ENCODE results near the gene C17orf100.

The C17orf100 gene

GRCh38 chr17:6639586-6640535 is 11.7 kb upstream of the C17orf100 start:
- in situ Hi-C loops (cut with MboI; ENCODE audit: low pct_unique_long_range_greater_than_20kb, low sequenced_read_pairs, unreplicated experiment): no loop called here
- peak; percentile 33 for DNase-seq (ENCODE audit: low spot score)

GRCh38 chr17:6640536-6641246 is 10.9 kb upstream of the C17orf100 start, which contains the start of the genes KIAA0753 and TXNDC17:
Gene KIAA0753 (minus strand): TSS chr17:6640711. CDS start chr17:6635103, 5,608 bp downstream.
Gene TXNDC17 (plus strand): TSS chr17:6641060. CDS start chr17:6641083, 23 bp downstream.
- DNase-seq (ENCODE audit: low spot score): peak; percentile 89
- in situ Hi-C loops (cut with MboI; ENCODE audit: low pct_unique_long_range_greater_than_20kb, low sequenced_read_pairs, unreplicated experiment): no loop called here
- TF ChIP-seq CTCF (IDR thresholded peaks at IDR 0.05; ENCODE audit: extremely low read depth, insufficient read depth, missing control alignments): no peak

More at GRCh38 chr17:6639586-6640535, 11.7 kb upstream of the C17orf100 start:
- TF ChIP-seq CTCF (IDR thresholded peaks at IDR 0.05; ENCODE audit: extremely low read depth, insufficient read depth, missing control alignments): no peak

GRCh38 chr17:6641247-6641863 is 10.2 kb upstream of the C17orf100 start:
- DNase-seq (ENCODE audit: low spot score): no peak
- TF ChIP-seq CTCF (IDR thresholded peaks at IDR 0.05; ENCODE audit: extremely low read depth, insufficient read depth, missing control alignments): no peak
- in situ Hi-C loops (cut with MboI; ENCODE audit: low pct_unique_long_range_greater_than_20kb, low sequenced_read_pairs, unreplicated experiment): no loop called here

- DNase-seq (ENCODE audit: low spot score): no peak
- in situ Hi-C loops (cut with MboI; ENCODE audit: low pct_unique_long_range_greater_than_20kb, low sequenced_read_pairs, unreplicated experiment): no loop called here
- no peak for TF ChIP-seq CTCF (IDR thresholded peaks at IDR 0.05; ENCODE audit: extremely low read depth, insufficient read depth, missing control alignments)
Measured at GRCh38 chr17:6642592-6642991, 9.0 kb upstream of the C17orf100 start.

GRCh38 chr17:6643451-6644125 is 8.0 kb upstream of the C17orf100 start:
- TF ChIP-seq CTCF (IDR thresholded peaks at IDR 0.05; ENCODE audit: extremely low read depth, insufficient read depth, missing control alignments): no peak
- in situ Hi-C loops (cut with MboI; ENCODE audit: low pct_unique_long_range_greater_than_20kb, low sequenced_read_pairs, unreplicated experiment): no loop called here
- DNase-seq (ENCODE audit: low spot score): no peak

GRCh38 chr17:6648181-6648580 is 3.4 kb upstream of the C17orf100 start:
- no peak for DNase-seq (ENCODE audit: low spot score)
- peak; percentile 35 for TF ChIP-seq CTCF (IDR thresholded peaks at IDR 0.05; ENCODE audit: extremely low read depth, insufficient read depth, missing control alignments)
- in situ Hi-C loops (cut with MboI; ENCODE audit: low pct_unique_long_range_greater_than_20kb, low sequenced_read_pairs, unreplicated experiment): no loop called here

All from GM13977 (cell line).